Measurements from ENCODE around the gene BMPR1B.

Gene BMPR1B

DNA sequence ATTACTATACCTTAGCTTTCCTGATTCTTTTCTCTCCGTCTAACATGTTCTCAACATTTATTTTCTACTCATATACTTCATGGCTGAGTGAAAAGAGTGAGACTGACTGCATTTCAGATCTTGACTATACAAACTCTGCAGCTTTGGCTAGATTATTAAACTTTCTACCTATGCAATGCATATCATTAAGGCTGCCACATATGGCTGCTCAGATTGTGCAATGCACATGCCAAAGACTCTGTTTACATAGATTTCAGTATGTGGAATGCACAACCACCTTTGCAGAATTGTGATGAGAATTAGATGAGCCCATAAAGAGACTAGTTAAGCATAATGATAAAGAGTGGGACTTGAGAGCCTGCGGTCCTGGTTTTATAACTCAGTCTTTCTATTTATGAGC lies 196.5 kb downstream of the BMPR1B start:
- Histone ChIP-seq H3K4me1 (ENCODE audit: control insufficient read depth, low read length) (no peaks in the 10 kb centered on the region), H3K9me2 (replicated peaks; ENCODE audit: control insufficient read depth, low read length) (no peaks in the 10 kb centered on the region), H3K36me3 (ENCODE audit: control insufficient read depth, low read length) (no peaks in the 10 kb centered on the region), H3K4me2 (ENCODE audit: low read length) (no peak overlapping the region), H3F3A (ENCODE audit: control insufficient read depth, insufficient read depth) (no peaks in the 10 kb centered on the region), H4K20me1 (ENCODE audit: control insufficient read depth, insufficient read depth, low read depth, low read length) (no peaks in the 10 kb centered on the region), H3K27ac (ENCODE audit: low read depth, low read length) (no peak overlapping the region), H3K4me3 (ENCODE audit: low read length) (no peak overlapping the region), H3K9me3 (ENCODE audit: control insufficient read depth, insufficient read depth, low read length) (no peaks in the 10 kb centered on the region), H3K79me2 (ENCODE audit: control insufficient read depth, low read length) (no peaks in the 10 kb centered on the region), H3K27me3 (ENCODE audit: control insufficient read depth, low read length) (no peaks in the 10 kb centered on the region)
- TF ChIP-seq, protein P1, sequence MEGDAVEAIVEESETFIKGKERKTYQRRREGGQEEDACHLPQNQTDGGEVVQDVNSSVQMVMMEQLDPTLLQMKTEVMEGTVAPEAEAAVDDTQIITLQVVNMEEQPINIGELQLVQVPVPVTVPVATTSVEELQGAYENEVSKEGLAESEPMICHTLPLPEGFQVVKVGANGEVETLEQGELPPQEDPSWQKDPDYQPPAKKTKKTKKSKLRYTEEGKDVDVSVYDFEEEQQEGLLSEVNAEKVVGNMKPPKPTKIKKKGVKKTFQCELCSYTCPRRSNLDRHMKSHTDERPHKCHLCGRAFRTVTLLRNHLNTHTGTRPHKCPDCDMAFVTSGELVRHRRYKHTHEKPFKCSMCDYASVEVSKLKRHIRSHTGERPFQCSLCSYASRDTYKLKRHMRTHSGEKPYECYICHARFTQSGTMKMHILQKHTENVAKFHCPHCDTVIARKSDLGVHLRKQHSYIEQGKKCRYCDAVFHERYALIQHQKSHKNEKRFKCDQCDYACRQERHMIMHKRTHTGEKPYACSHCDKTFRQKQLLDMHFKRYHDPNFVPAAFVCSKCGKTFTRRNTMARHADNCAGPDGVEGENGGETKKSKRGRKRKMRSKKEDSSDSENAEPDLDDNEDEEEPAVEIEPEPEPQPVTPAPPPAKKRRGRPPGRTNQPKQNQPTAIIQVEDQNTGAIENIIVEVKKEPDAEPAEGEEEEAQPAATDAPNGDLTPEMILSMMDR (IDR thresholded peaks at IDR 0.05; ENCODE audit: low read depth, low read length, poor library complexity, severe bottlenecking): no peak
- TF ChIP-seq EZH2phosphoT487 (IDR thresholded peaks at IDR 0.05; ENCODE audit: borderline replicate concordance, low read length): no peak

DNA sequence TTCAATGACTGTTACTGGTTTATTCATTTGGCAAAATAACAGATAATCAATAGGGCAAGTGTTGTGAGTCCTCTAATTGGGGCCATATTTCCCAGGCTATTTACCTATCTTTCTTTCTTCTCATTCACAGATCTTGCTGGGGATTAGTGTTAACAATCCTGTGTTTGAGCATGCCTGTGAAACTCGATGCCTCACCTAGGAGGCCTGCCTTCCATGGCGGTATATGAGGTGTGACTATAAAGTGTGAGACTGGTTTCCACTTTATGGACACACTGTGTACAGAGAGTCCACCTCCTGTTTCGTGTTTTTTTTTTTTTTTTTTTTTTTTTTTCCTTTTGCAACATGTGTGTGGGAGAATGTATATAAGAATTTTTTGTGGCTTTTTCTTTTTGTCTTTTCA lies 199.3 kb downstream of the BMPR1B start:
- H3K4me3 ChIP-seq (ENCODE audit: low read length): no peak overlapping the region
- H3K4me2 ChIP-seq (ENCODE audit: low read length): no peak overlapping the region
- no peaks in the 10 kb centered on the region for H3F3A ChIP-seq (ENCODE audit: control insufficient read depth, insufficient read depth)
- no peaks in the 10 kb centered on the region for H3K9me3 ChIP-seq (ENCODE audit: control insufficient read depth, insufficient read depth, low read length)
- H3K27ac ChIP-seq (ENCODE audit: low read depth, low read length): no peak overlapping the region
- no peaks in the 10 kb centered on the region for H3K79me2 ChIP-seq (ENCODE audit: control insufficient read depth, low read length)
- no peaks in the 10 kb centered on the region for H3K36me3 ChIP-seq (ENCODE audit: control insufficient read depth, low read length)
- no peak for TF ChIP-seq EZH2phosphoT487 (IDR thresholded peaks at IDR 0.05; ENCODE audit: borderline replicate concordance, low read length)
- TF ChIP-seq, protein P1 (IDR thresholded peaks at IDR 0.05; ENCODE audit: low read depth, low read length, poor library complexity, severe bottlenecking): no peak
- H3K9me2 ChIP-seq (replicated peaks; ENCODE audit: control insufficient read depth, low read length): no peaks in the 10 kb centered on the region
- H4K20me1 ChIP-seq (ENCODE audit: control insufficient read depth, insufficient read depth, low read depth, low read length): no peaks in the 10 kb centered on the region
- H3K27me3 ChIP-seq (ENCODE audit: control insufficient read depth, low read length): no peaks in the 10 kb centered on the region
- no peaks in the 10 kb centered on the region for H3K4me1 ChIP-seq (ENCODE audit: control insufficient read depth, low read length)

DNA sequence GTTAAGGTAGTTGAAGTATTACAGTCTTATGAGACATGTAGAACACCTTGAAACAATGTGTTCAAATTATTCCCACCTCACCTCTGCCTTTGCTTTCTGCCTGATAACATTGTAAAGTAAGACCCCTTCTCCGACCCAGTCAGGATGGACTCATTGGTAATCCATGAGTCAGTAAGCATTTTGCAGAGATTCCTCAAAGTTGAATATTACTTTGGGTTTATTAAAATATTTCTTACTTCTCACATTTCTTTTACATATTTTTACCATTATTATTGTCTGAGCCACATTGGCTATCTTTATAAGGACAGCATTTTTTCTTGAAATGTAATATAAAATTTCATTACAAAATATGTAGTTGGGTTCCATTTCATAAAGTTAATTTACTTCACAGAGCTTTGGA lies 201.6 kb downstream of the BMPR1B start:
- Histone ChIP-seq H3K4me2 (ENCODE audit: low read length) (no peak overlapping the region), H3K4me3 (ENCODE audit: low read length) (no peak overlapping the region), H3F3A (ENCODE audit: control insufficient read depth, insufficient read depth) (no peaks in the 10 kb centered on the region), H3K27ac (ENCODE audit: low read depth, low read length) (no peak overlapping the region), H3K27me3 (ENCODE audit: control insufficient read depth, low read length) (no peaks in the 10 kb centered on the region), H3K9me2 (replicated peaks; ENCODE audit: control insufficient read depth, low read length) (no peaks in the 10 kb centered on the region), H3K9me3 (ENCODE audit: control insufficient read depth, insufficient read depth, low read length) (no peaks in the 10 kb centered on the region), H3K79me2 (ENCODE audit: control insufficient read depth, low read length) (no peaks in the 10 kb centered on the region), H3K36me3 (ENCODE audit: control insufficient read depth, low read length) (no peaks in the 10 kb centered on the region), H3K4me1 (ENCODE audit: control insufficient read depth, low read length) (no peaks in the 10 kb centered on the region), H4K20me1 (ENCODE audit: control insufficient read depth, insufficient read depth, low read depth, low read length) (no peaks in the 10 kb centered on the region)
- TF ChIP-seq, protein P1 (IDR thresholded peaks at IDR 0.05; ENCODE audit: low read depth, low read length, poor library complexity, severe bottlenecking): no peak
- TF ChIP-seq EZH2phosphoT487 (IDR thresholded peaks at IDR 0.05; ENCODE audit: borderline replicate concordance, low read length): no peak

DNA sequence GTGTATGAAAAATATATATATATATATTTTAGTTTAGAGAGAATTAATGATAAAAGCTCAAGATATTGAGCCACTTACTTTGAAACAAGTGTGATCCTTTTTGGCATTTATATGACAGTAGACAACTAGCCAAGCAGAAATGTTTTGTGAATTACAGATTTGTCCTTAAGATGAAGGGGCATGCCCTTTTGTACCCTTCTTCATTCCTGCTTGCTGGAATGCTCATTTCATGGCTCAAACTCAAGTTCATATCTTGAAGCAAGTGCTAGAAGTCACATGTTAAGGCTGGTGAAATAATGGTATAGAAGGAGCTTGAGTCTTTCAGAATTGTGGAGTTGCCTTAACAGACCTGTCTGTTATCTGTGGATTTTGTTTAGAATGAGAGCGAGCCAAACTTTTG lies 203.0 kb downstream of the BMPR1B start:
- no peaks in the 10 kb centered on the region for H3K9me3 ChIP-seq (ENCODE audit: control insufficient read depth, insufficient read depth, low read length)
- H3K27me3 ChIP-seq (ENCODE audit: control insufficient read depth, low read length): no peaks in the 10 kb centered on the region
- H3K4me2 ChIP-seq (ENCODE audit: low read length): no peak overlapping the region
- H3K4me1 ChIP-seq (ENCODE audit: control insufficient read depth, low read length): no peaks in the 10 kb centered on the region
- no peaks in the 10 kb centered on the region for H3K36me3 ChIP-seq (ENCODE audit: control insufficient read depth, low read length)
- no peaks in the 10 kb centered on the region for H3F3A ChIP-seq (ENCODE audit: control insufficient read depth, insufficient read depth)
- H4K20me1 ChIP-seq (ENCODE audit: control insufficient read depth, insufficient read depth, low read depth, low read length): no peaks in the 10 kb centered on the region
- H3K4me3 ChIP-seq (ENCODE audit: low read length): no peak overlapping the region
- no peaks in the 10 kb centered on the region for H3K9me2 ChIP-seq (replicated peaks; ENCODE audit: control insufficient read depth, low read length)
- H3K27ac ChIP-seq (ENCODE audit: low read depth, low read length): no peak overlapping the region
- no peak for TF ChIP-seq EZH2phosphoT487 (IDR thresholded peaks at IDR 0.05; ENCODE audit: borderline replicate concordance, low read length)
- TF ChIP-seq, protein P1 (IDR thresholded peaks at IDR 0.05; ENCODE audit: low read depth, low read length, poor library complexity, severe bottlenecking): no peak
- no peaks in the 10 kb centered on the region for H3K79me2 ChIP-seq (ENCODE audit: control insufficient read depth, low read length)

Data from DOHH2 (cell line).